Stimulated activated CD4-positive, alpha-beta T cell treated with anti-CD3 and anti-CD28 coated beads, Interleukin-4, amount 100 ng/mL, for 48 hours (primary cell): ENCODE data around the gene PDZD2.

Experiments
- DNase-seq, 2 donors: peaks; one replicate each; pipeline ENCODE4 v3.0.0-alpha.2; 2020; ENCODE audit warnings: low read depth in 2 of 2

PDZD2 gene

GRCh38 chr5:31931874-31932273 is 292.9 kb downstream of the PDZD2 start:
- DNase-seq = no peak

- DNase-seq = no peak
These were observed 295.2 kb downstream of the PDZD2 start for GRCh38 chr5:31934156-31934555.

GRCh38 chr5:31935496-31936369 is 296.8 kb downstream of the PDZD2 start:
- no peak for DNase-seq

- no peak for DNase-seq
These were observed 297.8 kb downstream of the PDZD2 start for GRCh38 chr5:31936683-31937082.

DNA sequence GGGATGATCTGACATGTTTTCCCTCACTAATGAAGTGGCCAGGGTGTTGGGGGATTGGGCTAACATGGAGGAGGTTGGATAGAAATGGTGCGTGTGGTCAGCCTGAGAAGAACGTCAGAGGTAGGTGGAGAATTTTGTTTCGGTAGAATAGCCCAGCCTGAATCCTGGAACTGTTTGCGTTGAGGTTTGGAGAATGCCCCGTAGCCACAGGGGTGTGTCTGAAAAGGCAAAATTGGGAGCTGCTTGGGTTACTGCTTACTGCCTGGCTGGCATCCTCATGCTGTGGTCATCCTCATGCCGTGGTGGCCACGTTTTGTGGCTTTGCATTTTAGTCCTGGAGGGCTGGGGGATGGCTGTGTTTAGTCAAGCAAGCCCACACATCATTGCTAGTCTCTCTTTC is 298.3 kb downstream of the PDZD2 start:
- DNase-seq = no peak

GRCh38 chr5:31937703-31938102 is 298.8 kb downstream of the PDZD2 start:
- DNase-seq = no peak

GRCh38 chr5:31939151-31939550 is 300.2 kb downstream of the PDZD2 start:
- no peak for DNase-seq

GRCh38 chr5:31941151-31941755 is 302.3 kb downstream of the PDZD2 start:
- DNase-seq = no peak

- DNase-seq = no peak
These were observed 303.6 kb downstream of the PDZD2 start for GRCh38 chr5:31942546-31942945.

- DNase-seq = no peak
These were observed 305.9 kb downstream of the PDZD2 start for GRCh38 chr5:31944684-31945445.

DNA sequence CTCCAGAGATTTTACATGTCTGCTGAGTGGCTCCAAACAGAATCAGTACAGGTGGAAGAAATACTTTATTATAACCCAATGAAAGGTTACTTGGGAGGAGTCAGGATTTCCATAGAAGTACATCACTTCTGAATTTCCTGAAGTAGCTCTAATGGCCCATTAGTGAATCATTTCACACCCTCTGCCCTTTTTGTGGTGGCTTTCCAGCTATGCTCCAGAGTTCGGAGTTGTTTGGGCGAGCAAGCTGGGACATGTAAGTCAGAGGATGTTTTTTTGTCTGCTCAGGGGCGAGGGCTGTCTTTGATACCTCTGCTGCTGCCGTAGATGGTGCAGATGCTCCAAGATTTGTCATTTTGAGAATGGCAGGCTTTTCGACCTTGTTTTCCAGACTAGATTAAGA is 309.1 kb downstream of the PDZD2 start:
- DNase-seq = no peak

DNA sequence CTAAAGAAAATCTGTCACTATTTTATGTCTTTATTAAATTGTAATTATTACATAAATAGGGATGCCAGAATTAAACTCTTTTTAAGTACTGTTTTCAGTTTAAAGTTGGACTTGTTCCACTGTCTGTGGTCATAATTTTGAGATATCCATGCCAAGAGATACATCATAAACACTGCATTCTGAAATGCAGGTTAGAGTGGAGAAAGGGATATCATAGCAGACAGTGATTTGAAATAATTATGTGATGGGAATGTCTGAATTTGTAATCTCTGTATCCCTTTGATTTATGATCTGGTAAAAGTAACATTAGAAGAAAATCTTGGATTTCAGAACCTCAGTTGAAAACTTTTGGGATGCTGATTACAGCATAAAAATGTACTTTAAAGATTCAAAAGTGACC is 313.1 kb downstream of the PDZD2 start:
- DNase-seq = no peak

GRCh38 chr5:31954091-31954490 is 315.2 kb downstream of the PDZD2 start:
- DNase-seq = no peak

DNA sequence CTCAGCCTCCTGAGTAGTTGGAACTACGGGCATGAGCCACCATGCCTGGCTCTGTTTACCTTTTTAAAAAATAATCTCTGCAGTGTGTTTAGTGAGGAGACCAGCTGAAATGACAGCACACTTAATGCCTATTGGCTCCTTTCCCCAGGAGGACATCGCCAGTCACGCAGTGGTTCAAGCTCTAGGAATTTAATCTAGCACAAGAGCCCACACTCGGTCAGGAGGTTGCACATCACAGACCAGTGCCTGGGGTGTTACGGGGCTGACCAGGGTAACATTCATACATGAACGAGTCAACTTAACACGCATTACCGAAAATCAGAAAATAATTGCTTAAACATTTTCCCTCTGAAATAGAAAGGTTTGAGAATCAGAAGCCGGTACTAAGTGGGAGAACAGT is 318.2 kb downstream of the PDZD2 start:
- DNase-seq = no peak

GRCh38 chr5:31962351-31962751 is 323.4 kb downstream of the PDZD2 start:
- DNase-seq = no peak

GRCh38 chr5:31962871-31963307 is 324.0 kb downstream of the PDZD2 start:
- no peak for DNase-seq

DNA sequence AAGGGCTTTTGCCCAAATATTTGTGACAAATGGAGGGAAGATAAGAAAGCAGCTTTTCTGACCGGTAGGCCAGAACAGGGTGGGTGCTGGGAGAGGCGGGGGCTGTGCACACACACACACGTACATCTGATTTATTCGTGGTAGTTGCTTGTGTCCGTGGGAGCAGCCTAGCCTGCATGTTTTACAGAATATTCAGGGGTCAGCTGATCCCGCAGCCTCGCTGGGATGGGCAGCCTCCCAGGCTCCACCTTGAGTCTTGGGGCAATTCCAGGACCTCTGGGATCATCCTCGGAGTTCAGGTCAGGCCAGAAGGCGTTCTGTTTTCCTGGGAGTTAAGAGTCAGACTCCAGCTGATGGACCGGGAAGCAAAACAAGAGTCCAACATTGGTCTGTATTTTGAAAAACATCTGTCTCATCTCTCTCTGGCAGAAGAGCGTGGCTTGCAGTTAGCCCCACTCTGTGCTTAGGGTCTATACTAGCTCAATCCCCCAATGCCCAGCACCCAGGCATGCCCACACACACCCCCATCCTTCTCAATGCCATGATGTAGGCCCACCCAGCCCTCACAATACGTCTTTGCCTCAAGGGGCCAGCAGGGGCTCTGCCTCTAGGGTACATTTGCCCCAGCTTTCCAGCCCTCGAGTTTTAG is 324.6 kb downstream of the PDZD2 start:
- no peak for DNase-seq

- DNase-seq = no peak
These were observed 325.1 kb downstream of the PDZD2 start for GRCh38 chr5:31964007-31964360.

DNA sequence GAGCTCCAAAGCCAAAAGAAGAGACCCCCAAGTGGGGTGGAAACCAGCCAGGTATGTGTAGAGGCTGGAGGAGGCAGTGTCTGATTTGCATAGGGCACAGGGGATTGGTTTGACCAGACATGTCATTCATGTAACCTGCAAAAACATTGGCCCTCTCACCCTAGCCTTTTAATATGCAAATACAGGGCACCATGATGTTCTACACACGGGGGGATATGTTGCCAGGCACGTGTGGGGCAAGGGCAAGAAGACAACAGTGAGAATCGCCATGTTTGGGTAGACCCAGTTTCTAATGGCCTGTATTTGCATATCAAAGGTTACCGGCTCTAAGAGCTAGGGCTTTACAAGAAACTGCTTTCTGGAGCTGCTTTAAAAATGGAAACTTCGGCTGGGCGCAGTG is 326.3 kb downstream of the PDZD2 start:
- DNase-seq = no peak

DNA sequence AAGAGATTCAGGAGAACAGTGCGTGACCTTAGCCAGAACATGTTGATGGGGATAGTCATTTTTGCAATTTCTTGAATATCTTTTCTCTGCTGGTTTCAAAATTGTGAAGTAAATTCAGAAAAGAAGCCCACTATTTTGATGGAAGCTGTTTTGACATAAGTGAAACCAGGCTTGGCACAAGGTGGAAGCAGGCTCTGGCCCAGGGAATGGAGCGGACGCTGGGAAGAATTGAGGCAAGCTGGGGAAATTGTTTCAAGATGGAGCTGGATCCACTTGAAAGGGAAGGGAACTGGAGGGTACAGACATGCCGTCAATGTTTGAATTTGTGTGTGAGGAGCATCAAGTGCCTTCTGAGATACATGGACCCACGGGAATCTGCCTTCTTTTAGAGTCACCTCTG is 328.0 kb downstream of the PDZD2 start:
- no peak for DNase-seq

DNA sequence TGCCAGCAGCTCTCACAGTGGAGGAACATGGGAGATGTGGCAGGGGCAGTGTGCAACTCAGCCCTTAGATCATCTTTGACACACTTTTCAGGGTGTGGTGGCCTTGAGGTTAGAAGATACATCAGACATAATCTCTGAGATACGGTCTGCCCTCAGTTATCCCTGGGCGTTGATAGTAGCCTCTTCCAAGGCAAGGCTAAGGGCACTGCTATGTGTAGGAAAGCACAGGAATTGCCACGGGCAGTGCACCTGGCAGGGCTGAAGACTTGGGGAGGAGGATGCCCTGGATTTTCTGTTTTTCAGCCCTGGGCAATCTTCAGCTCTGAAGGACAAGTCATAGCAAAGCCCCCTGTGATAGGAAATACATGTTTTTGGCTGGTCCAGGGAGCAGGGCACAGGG is 328.5 kb downstream of the PDZD2 start:
- no peak for DNase-seq

- no peak for DNase-seq
These were observed 333.6 kb downstream of the PDZD2 start for GRCh38 chr5:31972558-31972957.
